ENCODE measurements around the gene HES7.
"Not testable (repeated sequence)": the region's sequence is repeated elsewhere in the genome, so short reads cannot be mapped to it uniquely, and the experiment has no call there.

Gene HES7

GRCh38 chr17:8100111-8100510 is 23.8 kb downstream of the HES7 start:
- DNase-seq (ENCODE audit: low read depth) = no peak

GRCh38 chr17:8096541-8096940 is 27.4 kb downstream of the HES7 start:
- DNase-seq (ENCODE audit: low read depth) = no peak

GRCh38 chr17:8095361-8095760 is 28.5 kb downstream of the HES7 start:
- DNase-seq (ENCODE audit: low read depth) = no peak

GRCh38 chr17:8091033-8091687 is 32.7 kb downstream of the HES7 start:
- no peak for DNase-seq (ENCODE audit: low read depth)

- no peak for DNase-seq (ENCODE audit: low read depth)
Observed at GRCh38 chr17:8089728-8090127, 34.2 kb downstream of the HES7 start.

GRCh38 chr17:8087952-8088230 is 36.0 kb downstream of the HES7 start:
- no peak for DNase-seq (ENCODE audit: low read depth)

- DNase-seq (ENCODE audit: low read depth) = no peak
Observed at GRCh38 chr17:8087075-8087951, 36.6 kb downstream of the HES7 start, which contains the start of gene ALOX12B. TSS of gene ALOX12B (minus strand) at chr17:8087716. CDS start at chr17:8087442, 274 bp downstream.

GRCh38 chr17:8084250-8084649 is 39.7 kb downstream of the HES7 start:
- DNase-seq (ENCODE audit: low read depth) = no peak

- DNase-seq (ENCODE audit: low read depth) = no peak
Observed at GRCh38 chr17:8082292-8082691, 41.6 kb downstream of the HES7 start.

GRCh38 chr17:8081876-8082275 is 42.0 kb downstream of the HES7 start:
- no peak for DNase-seq (ENCODE audit: low read depth)

GRCh38 chr17:8080799-8081219 is 43.1 kb downstream of the HES7 start:
- no peak for DNase-seq (ENCODE audit: low read depth)

- DNase-seq (ENCODE audit: low read depth) = no peak
Observed at GRCh38 chr17:8080208-8080798, 43.6 kb downstream of the HES7 start.

GRCh38 chr17:8079291-8080207 is 44.4 kb downstream of the HES7 start:
- DNase-seq (ENCODE audit: low read depth) = peak; percentile 8

- DNase-seq (ENCODE audit: low read depth) = not testable (repeated sequence)
Observed at GRCh38 chr17:8077939-8078338, 46.0 kb downstream of the HES7 start.

GRCh38 chr17:8076502-8077266 is 47.2 kb downstream of the HES7 start:
- DNase-seq (ENCODE audit: low read depth) = no peak

- DNase-seq (ENCODE audit: low read depth) = no peak
Observed at GRCh38 chr17:8075574-8076342, 48.1 kb downstream of the HES7 start.

GRCh38 chr17:8075081-8075480 is 48.8 kb downstream of the HES7 start:
- no peak for DNase-seq (ENCODE audit: low read depth)

GRCh38 chr17:8074554-8074953 is 49.4 kb downstream of the HES7 start:
- no peak for DNase-seq (ENCODE audit: low read depth)

GRCh38 chr17:8073627-8074484 is 50.0 kb downstream of the HES7 start:
- peak; percentile 43 for DNase-seq (ENCODE audit: low read depth)

All from fibroblast of the conjunctiva (primary cell).